HG02840 (cell line): ENCODE measurements around the gene PGGT1B.
"Not testable (repeated sequence)": the region's sequence is repeated elsewhere in the genome, so short reads cannot be mapped to it uniquely, and the experiment has no call there.

Experiments used
- ATAC-seq: cut with Tn5 transposase; IDR thresholded peaks from one replicate; pipeline ENCODE4 v1.9.1; 2021; ENCODE audit warnings: mild to moderate bottlenecking, moderate library complexity, moderate number of reproducible peaks; ENCODE audit not compliant: unreplicated experiment, low FRiP score

PGGT1B gene

DNA sequence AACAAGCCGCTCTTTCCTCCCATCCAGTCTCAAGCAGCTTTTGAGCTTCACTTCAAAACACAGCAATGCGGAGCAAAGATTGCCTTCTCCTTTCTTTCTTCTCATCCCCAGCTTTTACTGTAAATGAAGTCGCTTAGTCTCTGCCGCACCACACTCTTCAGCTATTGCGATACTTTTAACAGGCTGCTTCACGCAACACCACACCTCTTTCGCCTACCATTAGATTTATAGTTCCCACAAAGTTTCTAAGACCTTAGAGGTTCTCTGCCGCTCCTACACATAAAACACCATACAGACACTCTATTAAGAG lies 711 bp downstream of the PGGT1B start:
- ATAC-seq, result peak; percentile 33

DNA sequence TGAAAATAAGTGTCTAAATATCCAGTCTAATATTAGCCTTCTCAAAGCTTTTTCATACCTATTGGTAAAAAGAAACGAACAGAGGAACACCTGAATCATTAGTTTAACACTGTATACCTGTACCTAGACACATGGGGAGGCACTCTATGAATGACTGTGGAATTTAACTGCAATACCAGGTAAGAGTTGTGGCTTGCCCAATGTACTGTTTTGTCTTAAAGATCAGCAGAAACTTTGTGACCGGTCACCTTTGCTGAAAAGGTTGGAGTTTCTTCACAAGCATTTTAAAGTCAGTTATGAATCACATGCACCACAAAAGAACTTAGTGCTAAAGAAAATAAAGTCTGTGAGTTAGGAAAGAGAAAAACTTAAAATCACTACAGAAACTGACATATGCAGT lies 2.4 kb downstream of the PGGT1B start:
- no peak for ATAC-seq

- ATAC-seq, result no peak
Measured at GRCh38 chr5:115257981-115258380, 4.7 kb downstream of the PGGT1B start.

DNA sequence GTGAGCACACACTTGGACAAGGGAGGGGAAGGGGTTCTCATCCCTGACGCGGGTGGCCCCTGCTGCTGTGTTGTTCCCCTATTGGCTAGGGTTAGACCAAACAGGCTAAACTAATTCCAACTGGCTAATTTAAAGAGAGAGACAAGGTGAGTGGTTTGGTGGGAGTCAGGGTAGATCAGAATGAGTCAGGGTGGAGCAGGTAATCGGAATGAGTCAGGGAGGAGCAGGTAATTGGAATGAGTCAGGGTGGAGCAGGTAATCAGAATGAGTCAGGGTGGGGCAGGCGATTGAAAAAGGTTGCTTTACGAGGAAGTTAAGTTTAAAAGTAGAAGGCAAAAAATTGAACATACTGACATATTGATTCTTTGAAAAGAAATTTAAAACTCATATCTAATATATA lies 13.3 kb downstream of the PGGT1B start:
- not testable (repeated sequence) for ATAC-seq

GRCh38 chr5:115246361-115246991 lies 16.2 kb downstream of the PGGT1B start:
- no peak for ATAC-seq

GRCh38 chr5:115243412-115243811 lies 19.3 kb downstream of the PGGT1B start:
- no peak for ATAC-seq

- no peak for ATAC-seq
Measured at GRCh38 chr5:115241881-115242642, 20.6 kb downstream of the PGGT1B start.

DNA sequence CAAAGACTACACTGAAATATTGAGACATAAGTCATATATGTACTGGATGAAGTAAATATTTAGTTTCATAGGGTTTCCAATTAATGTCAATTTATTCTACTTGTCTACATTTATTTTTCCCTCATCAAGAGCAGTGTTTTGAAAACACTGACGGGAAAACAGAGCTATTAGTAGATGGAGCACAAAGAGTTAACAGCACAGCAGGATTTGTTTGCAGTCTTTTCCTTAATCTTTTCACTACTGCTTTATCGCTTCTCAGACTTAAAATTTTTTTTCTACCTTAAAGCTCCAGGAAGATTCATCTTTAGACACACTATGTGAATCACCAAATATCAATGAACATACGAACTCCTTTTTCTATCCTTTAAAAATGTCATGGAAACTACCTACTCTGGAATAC lies 25.6 kb downstream of the PGGT1B start:
- ATAC-seq, result no peak

DNA sequence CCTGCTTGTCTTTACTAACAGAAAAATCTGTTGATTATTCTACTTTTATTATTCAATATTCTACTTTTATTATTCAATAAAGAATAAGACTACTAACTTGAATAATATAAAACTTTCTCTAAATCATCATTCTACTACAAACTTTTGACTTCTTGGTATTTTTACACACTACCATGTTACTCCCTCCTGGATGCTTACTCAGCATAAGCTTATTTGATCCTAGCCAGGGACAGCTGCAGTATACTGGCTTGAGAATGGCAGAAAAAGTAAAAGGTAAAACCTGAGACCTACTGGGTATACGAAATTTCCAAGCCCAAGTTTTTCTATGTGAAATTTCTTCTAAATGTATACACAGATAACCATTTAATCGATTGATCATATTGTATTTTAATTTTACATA lies 26.1 kb downstream of the PGGT1B start:
- ATAC-seq, result no peak

GRCh38 chr5:115231598-115231997 lies 31.1 kb downstream of the PGGT1B start:
- no peak for ATAC-seq

DNA sequence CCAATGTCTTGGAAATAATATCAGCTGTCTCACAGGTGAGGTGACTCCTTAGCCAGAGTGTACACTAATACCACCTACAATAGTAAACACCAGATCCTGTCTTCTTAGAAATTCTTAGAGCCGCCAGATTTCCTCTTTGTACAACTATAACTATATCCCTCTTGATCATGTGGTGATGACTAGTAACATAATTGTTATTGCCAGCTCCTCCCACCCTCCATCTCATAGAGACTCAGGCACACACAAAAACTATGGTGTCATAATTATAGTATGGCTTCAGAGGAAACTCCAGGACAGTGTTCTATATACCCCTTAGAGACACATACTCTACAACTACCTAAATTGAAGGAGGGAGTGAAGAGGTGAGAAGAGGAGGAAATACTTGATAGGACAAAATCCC lies 33.1 kb downstream of the PGGT1B start:
- no peak for ATAC-seq

- no peak for ATAC-seq
Measured at GRCh38 chr5:115227281-115227680, 35.4 kb downstream of the PGGT1B start.

GRCh38 chr5:115214541-115214940 lies 48.1 kb downstream of the PGGT1B start:
- no peak for ATAC-seq

DNA sequence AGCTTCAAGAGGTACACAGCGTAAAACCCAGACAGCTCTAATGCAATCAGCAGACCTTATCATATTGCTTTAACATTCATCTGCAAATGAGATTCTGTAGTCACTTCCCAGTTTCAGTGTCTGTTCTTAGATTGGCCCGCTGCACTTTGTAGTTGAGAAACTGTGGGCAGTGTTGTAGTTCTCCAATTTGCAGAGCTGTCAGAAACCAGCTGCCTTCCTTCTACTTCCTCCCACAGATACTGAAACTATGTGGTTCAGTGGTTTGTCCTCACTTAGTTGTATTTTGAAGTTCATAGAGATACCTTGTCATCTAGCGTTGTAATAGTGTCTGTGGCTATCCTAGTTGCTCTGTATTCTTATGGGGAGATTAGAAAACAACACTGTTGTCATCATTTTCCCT lies 53.4 kb downstream of the PGGT1B start:
- ATAC-seq, result peak; percentile 100

DNA sequence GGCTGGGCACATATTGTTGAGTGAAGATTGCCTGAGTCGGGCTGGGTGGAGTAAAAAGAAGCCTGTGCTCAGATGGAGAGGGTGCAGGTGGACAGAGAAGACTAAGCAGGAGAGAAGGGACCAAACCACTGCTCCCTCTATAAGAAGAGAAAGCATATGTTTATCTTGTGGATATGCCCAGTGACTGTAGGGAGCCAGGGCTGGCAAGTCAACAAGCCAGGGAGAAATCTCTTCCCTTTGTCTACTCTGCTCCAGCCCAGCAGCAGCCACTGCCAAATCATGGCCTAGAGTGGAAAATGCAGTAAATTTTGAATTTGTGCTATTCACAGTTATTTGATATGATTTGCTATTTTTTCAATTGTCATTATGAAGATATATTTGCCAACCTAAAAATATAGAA lies 59.7 kb downstream of the PGGT1B start:
- no peak for ATAC-seq

- ATAC-seq, result no peak
Measured at GRCh38 chr5:115196161-115196560, 66.5 kb downstream of the PGGT1B start.

DNA sequence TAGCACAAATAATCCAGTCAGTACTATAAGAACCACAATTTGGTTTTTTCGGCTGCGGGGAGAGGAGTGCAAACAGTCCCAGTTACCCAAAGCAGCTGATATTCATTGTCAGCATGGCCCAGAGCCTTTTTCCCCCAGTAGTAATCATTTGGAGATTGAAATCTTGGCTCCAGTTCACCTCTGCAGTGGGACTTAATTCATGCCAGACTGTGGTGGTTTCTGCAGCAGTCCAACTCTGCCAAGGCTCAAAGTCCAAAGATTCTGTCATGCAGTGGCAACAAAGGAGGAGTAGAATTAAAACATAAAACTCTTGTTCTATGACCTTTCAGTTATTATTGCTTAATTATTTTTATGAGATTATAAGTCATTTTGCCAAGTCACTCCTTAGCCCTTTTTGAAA lies 68.0 kb downstream of the PGGT1B start:
- no peak for ATAC-seq

DNA sequence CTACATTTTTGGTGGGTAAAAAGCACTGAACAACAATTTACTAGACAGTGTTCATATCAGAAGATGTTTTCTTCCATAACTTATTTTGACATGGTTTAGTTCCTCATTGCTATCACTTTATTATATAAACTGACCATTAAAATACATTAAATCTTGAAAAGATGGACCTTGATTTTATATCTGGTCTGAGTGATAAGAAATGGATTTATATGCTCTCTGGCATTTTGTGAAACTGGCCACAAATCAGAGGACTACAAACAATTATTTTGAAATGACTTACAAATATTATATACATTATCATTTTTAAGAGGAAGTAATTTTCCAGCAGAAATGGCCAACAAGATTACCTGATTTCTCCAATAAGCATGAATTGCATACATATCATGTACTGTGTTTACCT lies 69.4 kb downstream of the PGGT1B start:
- ATAC-seq, result no peak

DNA sequence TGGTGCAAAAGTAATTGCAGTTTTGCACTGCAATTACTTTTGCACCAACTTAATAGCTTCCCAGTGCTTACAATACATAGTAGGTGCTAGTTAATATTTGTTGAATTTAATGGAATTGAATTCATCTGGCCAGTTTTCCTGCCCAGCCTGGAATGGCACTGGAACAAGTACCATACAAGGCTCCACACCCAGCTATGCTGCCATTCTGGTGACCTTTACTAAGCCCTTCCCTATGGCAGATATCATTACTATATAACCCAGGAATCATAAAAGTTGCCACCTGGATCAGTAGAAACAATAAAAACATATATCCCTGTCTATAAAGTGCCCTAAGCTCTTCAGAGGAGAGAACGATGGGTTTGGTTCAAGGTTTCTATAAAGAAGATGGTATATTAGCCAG lies 70.6 kb downstream of the PGGT1B start:
- no peak for ATAC-seq

DNA sequence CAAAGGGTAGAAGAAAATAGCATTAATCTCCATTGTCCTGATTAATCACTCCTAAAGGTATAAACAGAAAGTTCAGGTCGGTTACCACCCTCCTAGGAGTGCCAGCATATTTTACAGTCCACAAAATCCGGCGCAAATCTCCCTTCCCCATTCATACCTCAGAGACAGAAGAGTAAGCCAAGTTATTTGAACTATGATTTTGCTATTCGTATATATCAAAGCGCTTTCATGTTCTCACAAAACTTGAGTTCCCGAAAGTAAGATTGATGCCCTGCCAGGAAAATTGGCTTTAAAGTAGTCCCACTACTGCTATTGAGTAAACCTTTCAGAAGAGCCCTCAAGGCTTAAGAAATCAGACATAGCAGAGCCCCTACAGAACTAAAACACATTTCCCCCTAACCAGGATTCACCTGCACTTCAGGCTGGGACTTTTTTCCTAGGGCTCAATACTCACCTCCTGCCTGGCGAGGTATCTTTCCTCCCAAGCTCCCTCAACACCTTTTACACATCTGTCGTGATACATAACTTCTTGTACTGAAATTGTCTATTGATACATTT lies 71.1 kb downstream of the PGGT1B start:
- ATAC-seq, result no peak

DNA sequence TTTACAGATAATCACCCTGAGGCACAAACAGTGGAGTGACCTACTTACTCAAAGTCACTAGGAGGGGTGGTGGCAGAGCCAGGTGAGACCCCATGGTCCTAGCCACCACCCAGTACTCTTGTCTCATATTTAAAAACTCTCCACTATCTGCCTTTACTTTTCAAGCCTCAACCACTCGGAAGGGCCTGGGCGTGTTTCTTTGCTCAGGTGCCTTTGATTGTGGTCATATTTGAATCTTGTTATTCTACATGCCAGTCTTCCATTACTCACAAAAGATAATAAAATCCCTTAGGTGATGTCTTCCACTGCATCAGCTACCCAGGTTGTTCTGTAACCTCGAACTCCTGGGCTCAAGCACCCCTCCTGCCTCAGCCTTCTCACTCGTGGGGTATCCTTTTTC lies 72.3 kb downstream of the PGGT1B start:
- ATAC-seq, result no peak

GRCh38 chr5:115189866-115190265 lies 72.8 kb downstream of the PGGT1B start:
- no peak for ATAC-seq
